Hepatocyte (in vitro differentiated cells): ENCODE results near the gene B3GALT4. TPM values are rescaled to one million over a fixed set of nuclear protein-coding genes. Genes with fewer than 3 reads are reported as not detected.

Experiments
- DNase-seq: peaks from one replicate; pipeline ENCODE4 v3.0.0-alpha.2; 2016; ENCODE audit warnings: low spot score
- H2AFZ ChIP-seq: fragments of 200-600 bp; sonication (generic); 2 replicates; pipeline ENCODE4 v1.6.0; 2016; ENCODE audit warnings: antibody characterized with exemption, mild to moderate bottlenecking
- H3K27ac ChIP-seq: fragments of 200-600 bp; sonication (generic); 2 replicates; pipeline ENCODE4 v1.5.1; 2016; ENCODE audit warnings: mild to moderate bottlenecking
- H3K27me3 ChIP-seq: fragments of 200-600 bp; sonication (generic); 2 replicates; pipeline ENCODE4 v1.6.1; 2016
- H3K36me3 ChIP-seq: fragments of 200-600 bp; sonication (generic); replicated peaks from 2 replicates; pipeline ENCODE4 v1.5.1; 2016; ENCODE audit warnings: low read depth; ENCODE audit not compliant: insufficient read depth
- H3K4me1 ChIP-seq: fragments of 200-600 bp; sonication (generic); 2 replicates; pipeline ENCODE4 v1.5.1; 2016; ENCODE audit warnings: mild to moderate bottlenecking, moderate library complexity; ENCODE audit not compliant: insufficient read depth
- H3K4me2 ChIP-seq: fragments of 200-600 bp; sonication (generic); 2 replicates; pipeline ENCODE4 v1.6.0; 2016
- H3K4me3 ChIP-seq: fragments of 200-600 bp; sonication (generic); 2 replicates; pipeline ENCODE4 v1.5.1; 2016; ENCODE audit warnings: mild to moderate bottlenecking
- H3K79me2 ChIP-seq: fragments of 200-600 bp; sonication (generic); 2 replicates; pipeline ENCODE4 v1.6.0; 2017; ENCODE audit warnings: mild to moderate bottlenecking
- H3K9me2 ChIP-seq: fragments of 200-600 bp; sonication (generic); replicated peaks from 2 replicates; pipeline ENCODE4 v1.6.0; 2017; ENCODE audit warnings: mild to moderate bottlenecking; ENCODE audit not compliant: insufficient read depth
- H3K9me3 ChIP-seq: fragments of 200-600 bp; sonication (generic); 2 replicates; pipeline ENCODE4 v1.5.1; 2016; ENCODE audit warnings: low read depth, mild to moderate bottlenecking
- H4K20me1 ChIP-seq: fragments of 200-600 bp; sonication (generic); 2 replicates; pipeline ENCODE4 v1.6.0; 2016; ENCODE audit warnings: mild to moderate bottlenecking; ENCODE audit not compliant: insufficient read depth, poor library complexity, severe bottlenecking
- EZH2 ChIP-seq: fragments of 200-600 bp; sonication (generic); IDR thresholded peaks from 2 replicates; pipeline ENCODE4 v1.6.1; 2016; ENCODE audit warnings: antibody characterized with exemption, mild to moderate bottlenecking, borderline replicate concordance
- EZH2phosphoT487 ChIP-seq: fragments of 200-600 bp; sonication (generic); IDR thresholded peaks from one replicate; pipeline ENCODE4 v1.6.1; 2018; ENCODE audit warnings: antibody characterized with exemption, mild to moderate bottlenecking, low read depth, moderate library complexity; ENCODE audit not compliant: unreplicated experiment, severe bottlenecking
- WGBS: methylation state at CpG from one replicate; pipeline ENCODE4 v1.1.6; 2016; ENCODE audit warnings: low lambda C conversion rate; ENCODE audit errors: missing lambda C conversion rate; 5-methylcytosine and 5-hydroxymethylcytosine counted together
- polyA plus RNA-seq: library from polyadenylated mRNA; unstranded; fragments of >200 nt; fragmentation: Nextera tagmentation; extraction: Ambion mirVana; gene quantifications from 2 replicates; pipeline ENCODE4 v1.2.1, GENCODE V29; 2016
- total RNA-seq: library from RNA; depleted of rRNA; stranded (reverse); fragments of >200 nt; gene quantifications from 2 replicates; pipeline ENCODE4 v1.2.3, GENCODE V29; 2014
- TF ChIP-seq, protein P1 (sequence below): fragments of 200-600 bp; sonication (generic); IDR thresholded peaks from 2 replicates; pipeline ENCODE4 v1.5.1; 2016; ENCODE audit warnings: antibody characterized with exemption, mild to moderate bottlenecking; ENCODE audit not compliant: poor library complexity

B3GALT4 gene
- total and polyA plus RNA-seq, 2 experiments from 2014 or later, result 2.0 to 5.7 TPM

DNA sequence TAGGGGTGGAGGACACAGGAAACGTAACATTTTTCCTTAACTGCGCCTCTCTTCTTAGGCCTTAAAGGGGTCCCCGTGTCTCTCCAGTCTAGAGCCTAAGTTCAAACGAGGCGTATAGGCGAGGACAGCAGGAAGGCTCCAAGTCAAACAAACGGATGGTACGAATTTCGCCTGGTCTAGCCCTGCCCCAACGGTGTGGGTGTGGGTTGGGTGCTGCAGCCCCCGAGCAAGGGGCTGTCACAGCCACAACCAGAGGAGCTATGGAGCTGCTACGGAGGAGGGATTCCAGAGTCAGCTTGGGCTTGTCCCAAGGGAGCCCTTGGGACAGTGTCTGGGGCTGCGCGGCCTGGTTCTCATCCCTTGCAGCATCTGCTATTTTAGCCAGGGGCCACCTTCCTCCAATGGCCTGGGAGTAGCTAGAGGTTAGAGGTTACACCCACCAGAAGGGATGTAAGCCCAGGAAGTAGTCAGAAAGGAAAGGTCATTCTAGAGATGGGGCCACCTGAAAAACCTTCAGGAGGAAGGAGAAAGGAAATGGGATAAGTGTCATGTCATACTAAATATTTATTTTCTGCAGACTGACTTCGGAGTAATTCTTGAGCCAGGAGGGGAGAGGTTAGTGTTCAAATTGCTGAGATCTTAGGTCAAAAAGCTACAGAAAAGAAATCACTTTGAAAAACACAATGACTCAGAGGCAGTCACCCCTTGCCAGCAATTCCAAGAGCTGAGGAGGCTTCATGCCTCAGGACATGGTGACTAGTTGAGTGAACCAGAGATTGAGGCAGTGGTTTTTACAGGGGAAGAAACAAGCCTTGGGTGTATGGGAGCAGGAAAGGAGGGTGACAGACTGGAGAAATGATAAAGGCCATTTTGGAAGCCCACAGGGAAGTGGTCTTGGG lies 26.9 kb upstream of the B3GALT4 start:
- no peaks in the 10 kb centered on the region for H3K9me3 ChIP-seq
- peak overlapping the region; percentile 85 for H3K27ac ChIP-seq
- no peaks in the 10 kb centered on the region for H3K27me3 ChIP-seq
- peak overlapping the region; percentile 86 for H3K4me2 ChIP-seq
- TF ChIP-seq EZH2, result no peak
- no peak for TF ChIP-seq EZH2phosphoT487
- TF ChIP-seq, protein P1, sequence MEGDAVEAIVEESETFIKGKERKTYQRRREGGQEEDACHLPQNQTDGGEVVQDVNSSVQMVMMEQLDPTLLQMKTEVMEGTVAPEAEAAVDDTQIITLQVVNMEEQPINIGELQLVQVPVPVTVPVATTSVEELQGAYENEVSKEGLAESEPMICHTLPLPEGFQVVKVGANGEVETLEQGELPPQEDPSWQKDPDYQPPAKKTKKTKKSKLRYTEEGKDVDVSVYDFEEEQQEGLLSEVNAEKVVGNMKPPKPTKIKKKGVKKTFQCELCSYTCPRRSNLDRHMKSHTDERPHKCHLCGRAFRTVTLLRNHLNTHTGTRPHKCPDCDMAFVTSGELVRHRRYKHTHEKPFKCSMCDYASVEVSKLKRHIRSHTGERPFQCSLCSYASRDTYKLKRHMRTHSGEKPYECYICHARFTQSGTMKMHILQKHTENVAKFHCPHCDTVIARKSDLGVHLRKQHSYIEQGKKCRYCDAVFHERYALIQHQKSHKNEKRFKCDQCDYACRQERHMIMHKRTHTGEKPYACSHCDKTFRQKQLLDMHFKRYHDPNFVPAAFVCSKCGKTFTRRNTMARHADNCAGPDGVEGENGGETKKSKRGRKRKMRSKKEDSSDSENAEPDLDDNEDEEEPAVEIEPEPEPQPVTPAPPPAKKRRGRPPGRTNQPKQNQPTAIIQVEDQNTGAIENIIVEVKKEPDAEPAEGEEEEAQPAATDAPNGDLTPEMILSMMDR, result no peak
- H3K4me3 ChIP-seq, result peak overlapping the region; percentile 47
- H3K79me2 ChIP-seq, result no peaks in the 10 kb centered on the region
- no peaks in the 10 kb centered on the region for H3K36me3 ChIP-seq
- 30% methylated on average over 15 of the region's 15 CpGs for WGBS
- no peak for DNase-seq
- H3K4me1 ChIP-seq, result peaks cover 5% of the 10 kb centered on the region
- H3K9me2 ChIP-seq, result no peaks in the 10 kb centered on the region
- peak overlapping the region; percentile 60 for H2AFZ ChIP-seq
- no peaks in the 10 kb centered on the region for H4K20me1 ChIP-seq

DNA sequence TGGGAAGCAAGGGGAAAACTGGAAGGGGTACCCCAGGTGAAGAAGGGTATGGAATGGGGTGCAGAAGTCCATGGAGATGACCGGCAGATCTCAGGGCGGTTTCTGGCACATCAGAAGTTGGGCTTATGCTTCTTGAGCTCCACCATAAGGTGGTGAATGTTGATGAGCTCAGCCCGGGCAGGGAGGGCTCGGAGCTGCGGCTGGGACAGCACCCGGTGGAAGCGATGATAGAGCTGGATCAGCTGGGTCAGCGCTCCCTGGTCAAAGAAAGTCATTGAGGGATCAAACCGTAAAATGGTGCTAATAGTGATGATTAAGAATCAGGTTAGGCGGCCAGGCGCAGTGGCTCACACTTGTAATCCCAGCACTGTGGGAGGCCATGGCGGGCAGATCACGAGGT lies 26.2 kb upstream of the B3GALT4 start:
- Histone ChIP-seq H3K9me3 (no peaks in the 10 kb centered on the region), H3K79me2 (no peaks in the 10 kb centered on the region), H3K27ac (no peak overlapping the region), H3K9me2 (no peaks in the 10 kb centered on the region), H3K27me3 (no peaks in the 10 kb centered on the region), H2AFZ (no peak overlapping the region), H3K36me3 (no peaks in the 10 kb centered on the region), H4K20me1 (no peaks in the 10 kb centered on the region), H3K4me3 (no peak overlapping the region), H3K4me2 (no peak overlapping the region), H3K4me1 (peaks cover 5% of the 10 kb centered on the region)
- no peak for DNase-seq
- WGBS, result 97% methylated on average over 13 of the region's 13 CpGs
- TF ChIP-seq, protein P1, result no peak
- no peak for TF ChIP-seq EZH2phosphoT487
- TF ChIP-seq EZH2, result no peak

DNA sequence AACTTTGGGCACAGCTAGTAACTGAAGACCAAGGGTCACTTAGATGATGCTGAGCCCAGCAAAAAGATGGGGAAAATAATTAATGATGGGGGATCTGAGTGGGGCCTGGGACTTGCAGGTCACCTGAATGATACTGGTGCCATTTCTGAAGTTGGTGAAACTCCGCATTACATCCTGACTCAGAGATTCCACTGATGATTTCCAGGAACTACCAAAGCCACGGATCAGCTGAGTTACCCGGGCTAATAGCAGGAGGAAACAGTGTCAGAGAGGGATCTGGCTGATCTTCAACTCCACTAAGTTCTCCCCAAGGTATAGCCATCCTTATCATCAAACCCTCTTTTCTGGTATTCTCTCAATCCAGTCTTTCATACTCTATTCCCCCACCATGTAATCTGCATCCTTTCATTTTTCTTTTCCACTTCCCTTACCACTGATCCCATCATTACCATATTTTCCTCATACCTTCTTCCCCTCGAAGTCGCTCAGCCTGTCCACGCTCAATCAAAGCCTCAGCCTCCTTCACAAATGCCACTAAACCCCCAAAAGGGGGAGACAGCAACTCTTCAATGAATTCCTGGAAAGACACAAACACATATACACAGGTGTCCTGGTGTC lies 25.4 kb upstream of the B3GALT4 start:
- H3K27ac ChIP-seq, result no peak overlapping the region
- H4K20me1 ChIP-seq, result no peaks in the 10 kb centered on the region
- no peaks in the 10 kb centered on the region for H3K36me3 ChIP-seq
- H3K9me2 ChIP-seq, result no peaks in the 10 kb centered on the region
- no peaks in the 10 kb centered on the region for H3K79me2 ChIP-seq
- TF ChIP-seq, protein P1, result no peak
- H3K9me3 ChIP-seq, result no peaks in the 10 kb centered on the region
- no peak for DNase-seq
- H3K27me3 ChIP-seq, result no peaks in the 10 kb centered on the region
- no peak overlapping the region for H3K4me3 ChIP-seq
- no peak overlapping the region for H3K4me2 ChIP-seq
- WGBS, result 86% methylated on average over 6 of the region's 6 CpGs
- H3K4me1 ChIP-seq, result peaks cover 5% of the 10 kb centered on the region
- no peak overlapping the region for H2AFZ ChIP-seq
